HepG2 (cell line): ENCODE measurements around the gene ZSCAN31. TPM values are rescaled to one million over a fixed set of nuclear protein-coding genes. Genes with fewer than 3 reads are reported as not detected.

Experiments
- ATF7 ChIP-seq, 2 experiments: fragments of 450-650 bp in 1 of 2; sonication (generic) in 1 of 2; formaldehyde crosslinking in 1 of 2; IDR thresholded peaks; 2 replicates each; pipeline versions ENCODE4 v1.4.0 to v1.6.1; 2016 to 2020; ENCODE audit warnings: antibody characterized with exemption in 1 of 2, mild to moderate bottlenecking in 1 of 2, missing genetic modification reagents in 1 of 2
- DR1 ChIP-seq: sonication (generic); formaldehyde crosslinking; IDR thresholded peaks from 2 replicates; pipeline ENCODE4 v1.8.0; 2021; ENCODE audit warnings: mild to moderate bottlenecking, missing genetic modification reagents, inconsistent platforms
- GPBP1L1 ChIP-seq: sonication (generic); formaldehyde crosslinking; IDR thresholded peaks from 2 replicates; pipeline ENCODE4 v1.5.0; 2020; ENCODE audit warnings: mild to moderate bottlenecking, missing genetic modification reagents
- GTF2F1 ChIP-seq: fragments of 150-350 bp; IDR thresholded peaks from 2 replicates; pipeline ENCODE4 v1.6.1; 2014; ENCODE audit warnings: low read length
- HOXD1 ChIP-seq: sonication (generic); formaldehyde crosslinking; IDR thresholded peaks from 2 replicates; pipeline ENCODE4 v1.5.0; 2020; ENCODE audit warnings: missing genetic modification reagents
- KLF12 ChIP-seq: sonication (generic); formaldehyde crosslinking; IDR thresholded peaks from 2 replicates; pipeline ENCODE4 v1.4.0; 2020; ENCODE audit warnings: missing genetic modification reagents, borderline replicate concordance
- NCOA2 ChIP-seq: sonication (generic); formaldehyde crosslinking; IDR thresholded peaks from 2 replicates; pipeline ENCODE4 v1.8.0; 2022; ENCODE audit warnings: inconsistent platforms
- NFE2 ChIP-seq: sonication (generic); formaldehyde crosslinking; IDR thresholded peaks from 2 replicates; pipeline ENCODE4 v1.4.0; 2020; ENCODE audit warnings: missing genetic modification reagents
- NFYB ChIP-seq: sonication (generic); formaldehyde crosslinking; IDR thresholded peaks from 2 replicates; pipeline ENCODE4 v1.4.0; 2020; ENCODE audit warnings: missing genetic modification reagents
- PCBP1 ChIP-seq: fragments of 200-400 bp; formaldehyde crosslinking; IDR thresholded peaks from 2 replicates; pipeline ENCODE4 v1.6.1; 2017; ENCODE audit warnings: mild to moderate bottlenecking, low read depth, low read length, borderline replicate concordance
- PHF21A ChIP-seq: sonication (generic); formaldehyde crosslinking; IDR thresholded peaks from 2 replicates; pipeline ENCODE4 v1.5.0; 2020; ENCODE audit warnings: mild to moderate bottlenecking, missing genetic modification reagents
- TFDP2 ChIP-seq: sonication (generic); formaldehyde crosslinking; IDR thresholded peaks from 2 replicates; pipeline ENCODE4 v1.4.0; 2020; ENCODE audit warnings: missing genetic modification reagents
- ZBTB38 ChIP-seq: sonication (generic); formaldehyde crosslinking; IDR thresholded peaks from 2 replicates; pipeline ENCODE4 v1.5.1; 2020; ENCODE audit warnings: mild to moderate bottlenecking, missing genetic modification reagents
- ZMYM4 ChIP-seq: sonication (generic); formaldehyde crosslinking; IDR thresholded peaks from 2 replicates; pipeline ENCODE4 v1.8.1; 2023; ENCODE audit warnings: mild to moderate bottlenecking, missing genetic modification reagents
- ZNF263 ChIP-seq: sonication (generic); formaldehyde crosslinking; IDR thresholded peaks from 2 replicates; pipeline ENCODE4 v1.4.0; 2020; ENCODE audit warnings: missing genetic modification reagents
- ZNF563 ChIP-seq: sonication (generic); formaldehyde crosslinking; IDR thresholded peaks from 2 replicates; pipeline ENCODE4 v1.8.0; 2022; ENCODE audit warnings: mild to moderate bottlenecking, moderate library complexity, missing genetic modification reagents
- ZNF574 ChIP-seq: sonication (generic); formaldehyde crosslinking; IDR thresholded peaks from 2 replicates; pipeline ENCODE4 v1.4.0; 2020; ENCODE audit warnings: missing genetic modification reagents
- ZNF580 ChIP-seq: IDR thresholded peaks from 2 replicates; pipeline ENCODE4 v1.6.1; 2016; ENCODE audit warnings: low read depth, borderline replicate concordance
- ZNF614 ChIP-seq: IDR thresholded peaks from 2 replicates; pipeline ENCODE4 v1.6.1; 2018; ENCODE audit warnings: missing biosample characterization, missing genetic modification reagents, inconsistent platforms, borderline replicate concordance
- ZNF710 ChIP-seq: sonication (generic); formaldehyde crosslinking; IDR thresholded peaks from 2 replicates; pipeline ENCODE4 v1.5.0; 2020; ENCODE audit warnings: mild to moderate bottlenecking, missing genetic modification reagents, borderline replicate concordance
- polyA plus RNA-seq, 8 experiments: library from polyadenylated mRNA; depleted of rRNA in 3 of 8; stranded (reverse) in 7 of 8; unstranded in 1 of 8; fragments of >200 nt; fragmentation: Illumina TruSeq in 4 of 8; extraction: Trizol in 4 of 8; gene quantifications; 2 replicates each; pipeline versions ENCODE4 v1.2.1 to v1.2.3, GENCODE V29; 2011 to 2016; ENCODE audit warnings: low read depth in 4 of 8, missing spikeins in 1 of 8, mixed read lengths in 1 of 8; ENCODE audit not compliant: insufficient read depth in 1 of 8
- total RNA-seq, 5 experiments: library from RNA; depleted of rRNA; stranded (reverse); fragments of >200 nt; fragmentation: Illumina TruSeq; extraction: Trizol; gene quantifications; 2 replicates each; pipeline ENCODE4 v1.2.3, GENCODE V29; 2016; ENCODE audit warnings: low read depth in 1 of 5

ZSCAN31 gene
- total and polyA plus RNA-seq, 2 of the 13 experiments (the other 11 are each of a cell fraction or from before 2014, with no cell fraction given): 5.3 to 6.2 TPM

- no peak for TF ChIP-seq GPBP1L1 (CRISPR knock-in tag)
- no peak for TF ChIP-seq DR1 (CRISPR knock-in tag)
- TF ChIP-seq PCBP1: no peak
- TF ChIP-seq ZNF710: peak; percentile 59; the same call in 1 of the 2 replicates
- peak; percentile 85 for TF ChIP-seq PHF21A (CRISPR knock-in tag)
- TF ChIP-seq ZNF574 (CRISPR knock-in tag): peak; percentile 100
- peak; percentile 72; the same call in 1 of the 2 replicates for TF ChIP-seq ZNF614 (CRISPR knock-in tag)
- TF ChIP-seq KLF12: 0 out of 2 replicates have a peak, but pooled peaks have one; percentile 90
- TF ChIP-seq NFE2 (CRISPR knock-in tag): no peak
- no peak for TF ChIP-seq ATF7 (IDR thresholded peaks at IDR 0.05)
- TF ChIP-seq ATF7 (CRISPR knock-in tag; IDR thresholded peaks at IDR 0.05): no peak; the same call in 1 of the 2 replicates
- peak; percentile 78 for TF ChIP-seq ZMYM4 (CRISPR knock-in tag)
- 0 out of 2 replicates have a peak, but pooled peaks have one; percentile 28 for TF ChIP-seq ZBTB38
- TF ChIP-seq HOXD1 (CRISPR knock-in tag): peak; percentile 46
- no peak for TF ChIP-seq NFYB
- TF ChIP-seq ZNF580 (CRISPR knock-in tag): peak; percentile 62; the same call in 1 of the 2 replicates
- no peak for TF ChIP-seq GTF2F1
- no peak for TF ChIP-seq NCOA2
- TF ChIP-seq ZNF263: peak; percentile 66; the same call in 1 of the 2 replicates
- TF ChIP-seq TFDP2 (CRISPR knock-in tag): peak; percentile 73
- no peak for TF ChIP-seq ZNF563 (CRISPR knock-in tag)
These were observed 54.5 kb downstream of the ZSCAN31 start, which contains the start of gene PGBD1 (continued) for GRCh38 chr6:28281288-28282064.
